IPS DF 19.7 (cell line): ENCODE results near the gene APLN.

ENCODE experiments used
- DNase-seq: peaks from one replicate; pipeline ENCODE4 v3.0.0-alpha.2; 2013; ENCODE audit warnings: low read depth, low spot score

The APLN gene

DNA sequence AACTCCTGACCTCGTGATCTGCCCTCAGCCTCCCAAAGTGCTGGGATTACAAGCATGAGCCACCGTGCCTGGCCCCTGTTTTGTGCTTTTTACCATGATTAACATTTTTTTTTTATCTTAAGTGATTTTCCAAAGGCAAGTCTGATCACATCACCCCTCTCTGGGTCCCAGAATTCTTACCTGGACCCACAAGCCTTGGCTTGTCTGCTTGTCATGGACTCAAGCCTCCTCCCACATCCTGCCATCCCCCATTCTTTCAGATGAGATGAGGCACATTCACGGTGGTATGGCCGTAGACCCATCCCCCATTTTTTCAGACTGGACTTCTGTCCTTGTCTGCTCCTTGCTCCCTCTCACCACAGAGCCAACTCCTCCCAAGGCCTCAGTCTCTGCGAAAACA is 55.3 kb downstream of the APLN start:
- no peak for DNase-seq

DNA sequence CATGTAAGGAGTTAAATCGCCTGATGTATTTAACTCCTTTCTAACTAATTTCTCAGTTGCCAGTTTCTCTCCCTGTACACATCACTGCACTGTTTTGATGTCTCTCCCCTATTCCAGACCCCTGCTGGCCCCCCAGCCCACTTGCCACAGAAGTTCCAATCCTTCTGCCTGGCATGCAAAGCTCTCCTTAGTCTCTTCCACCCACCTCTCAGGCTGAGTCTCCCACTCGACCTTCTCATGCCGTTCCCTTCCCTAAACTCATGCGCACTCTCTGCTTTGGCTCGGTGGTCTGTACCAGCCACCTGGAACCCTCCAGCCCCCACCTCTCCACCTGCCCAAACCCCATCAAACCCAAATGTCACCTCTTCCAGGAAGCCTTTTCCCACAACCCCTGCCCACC is 56.9 kb downstream of the APLN start:
- DNase-seq = no peak

DNA sequence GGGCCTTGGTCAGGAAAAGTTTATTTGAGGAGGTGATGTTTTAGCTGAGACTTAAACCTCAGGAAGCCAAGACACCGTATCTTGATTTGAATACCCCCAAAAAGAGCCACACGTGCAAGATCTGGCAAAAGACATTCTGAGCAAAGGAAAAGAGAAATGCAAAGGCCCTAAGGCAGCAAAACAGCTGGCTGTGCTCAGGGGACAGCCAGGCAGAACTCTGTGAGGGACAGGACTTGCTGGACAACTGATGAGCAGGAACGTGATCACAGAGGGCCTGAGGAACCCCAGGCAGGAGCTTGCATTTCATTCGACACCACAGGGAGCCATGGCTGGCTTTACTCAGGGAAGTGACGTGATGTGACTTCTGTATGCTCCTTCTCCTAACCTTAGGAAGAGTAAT is 58.7 kb downstream of the APLN start:
- DNase-seq = no peak
